Measurements from ENCODE around the gene TMCC1.

Gene TMCC1

DNA sequence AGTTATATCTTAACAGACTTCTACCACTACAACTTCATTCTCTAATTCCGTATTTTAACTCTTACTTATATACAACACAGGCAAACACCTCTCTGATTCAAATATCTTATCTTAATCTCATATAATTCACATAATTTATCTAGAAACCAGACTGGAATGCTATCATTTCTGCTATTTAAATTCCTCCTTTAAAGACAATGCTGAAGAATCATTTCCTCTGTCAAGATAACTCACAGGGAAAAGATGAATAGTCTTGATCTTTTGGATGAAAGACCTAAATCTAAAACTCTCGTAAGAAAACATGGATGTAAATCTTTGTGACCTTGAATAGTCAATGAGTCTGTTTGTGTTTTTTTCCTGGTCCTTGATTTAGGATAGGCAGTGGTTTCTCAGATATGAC is 151.7 kb downstream of the TMCC1 start:
- H3K4me3 ChIP-seq: no peak overlapping the region
- no peak overlapping the region for H3K27ac ChIP-seq

GRCh38 chr3:129740090-129740489 is 153.4 kb downstream of the TMCC1 start:
- H3K4me3 ChIP-seq: no peak overlapping the region
- H3K27ac ChIP-seq: no peak overlapping the region

GRCh38 chr3:129739634-129740033 is 153.9 kb downstream of the TMCC1 start:
- Histone ChIP-seq H3K4me3 (no peak overlapping the region), H3K27ac (no peak overlapping the region)

DNA sequence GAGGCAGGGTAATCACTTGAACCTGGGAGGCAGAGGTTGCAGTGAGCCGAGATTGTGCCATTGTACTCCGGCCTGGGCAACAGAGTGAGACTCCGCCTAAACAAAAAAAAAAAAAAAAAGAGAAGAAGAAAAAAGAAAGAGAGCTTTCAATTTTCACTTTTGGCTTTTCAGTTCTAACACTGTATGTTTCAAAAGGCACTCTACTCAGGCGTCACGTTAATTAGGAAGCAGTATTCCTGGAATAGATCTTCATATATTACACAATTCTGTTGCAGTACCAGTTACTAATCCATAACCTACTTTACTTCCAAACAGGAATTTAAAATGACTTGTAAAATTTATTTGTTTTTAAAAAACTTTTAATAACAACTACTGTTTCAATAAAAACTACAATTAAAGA is 155.3 kb downstream of the TMCC1 start:
- peak overlapping the region in 4 of 21 experiments; percentile 12 to 62 (median 36) for H3K27ac ChIP-seq
- H3K4me3 ChIP-seq: no peak overlapping the region

DNA sequence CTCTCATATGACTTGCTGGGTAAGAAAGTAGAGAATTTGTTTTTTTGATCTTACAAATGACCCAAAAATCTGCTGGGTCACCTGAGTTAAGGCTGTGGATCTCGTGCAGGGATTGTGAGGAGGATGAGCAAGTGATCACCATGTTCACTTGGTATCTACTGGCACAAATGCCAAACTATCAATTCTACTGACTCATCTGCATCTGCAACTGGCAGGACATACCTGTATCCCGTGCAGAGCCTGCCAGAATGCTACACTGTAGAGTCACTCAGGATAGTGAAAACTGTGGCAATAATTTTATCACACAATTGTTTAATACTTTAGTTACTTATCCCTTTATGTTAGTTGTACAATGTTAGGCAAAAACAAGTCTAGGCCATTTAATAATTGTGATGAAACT is 157.4 kb downstream of the TMCC1 start:
- Histone ChIP-seq H3K27ac (no peak overlapping the region), H3K4me3 (no peak overlapping the region)

- Histone ChIP-seq H3K27ac (no peak overlapping the region), H3K4me3 (no peak overlapping the region)
Observed at GRCh38 chr3:129735638-129736037, 157.9 kb downstream of the TMCC1 start.

GRCh38 chr3:129734449-129734848 is 159.1 kb downstream of the TMCC1 start:
- H3K27ac ChIP-seq: no peak overlapping the region
- no peak overlapping the region for H3K4me3 ChIP-seq

- Histone ChIP-seq H3K27ac (no peak overlapping the region), H3K4me3 (no peak overlapping the region)
Observed at GRCh38 chr3:129732200-129732876, 161.2 kb downstream of the TMCC1 start.

- no peak overlapping the region for H3K4me3 ChIP-seq
- no peak overlapping the region for H3K27ac ChIP-seq
Observed at GRCh38 chr3:129727707-129728106, 165.8 kb downstream of the TMCC1 start.

- H3K4me3 ChIP-seq: no peak overlapping the region
- H3K27ac ChIP-seq: peak overlapping the region in 11 of 21 experiments; percentile 2 to 62 (median 26)
Observed at GRCh38 chr3:129723558-129724324, 169.8 kb downstream of the TMCC1 start.

DNA sequence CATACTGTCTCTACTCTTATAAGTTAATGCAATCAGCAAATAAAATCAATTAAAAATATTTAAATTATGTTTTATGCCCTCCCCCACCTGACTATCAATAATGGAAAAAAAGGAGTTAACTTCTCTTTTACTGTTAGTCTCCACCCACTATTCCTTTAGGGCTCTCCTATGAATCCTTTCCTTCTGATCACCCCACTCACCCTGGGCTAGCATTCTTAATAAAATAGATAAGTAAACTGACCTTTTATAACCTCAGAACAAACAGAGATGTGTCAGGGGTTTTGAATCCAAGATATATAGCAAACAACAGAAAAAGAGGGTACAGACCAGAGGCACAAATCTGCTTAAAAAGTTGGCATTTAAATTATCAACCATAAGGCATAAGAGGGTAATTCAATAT is 171.0 kb downstream of the TMCC1 start:
- Histone ChIP-seq H3K4me3 (no peak overlapping the region), H3K27ac (no peak overlapping the region)

DNA sequence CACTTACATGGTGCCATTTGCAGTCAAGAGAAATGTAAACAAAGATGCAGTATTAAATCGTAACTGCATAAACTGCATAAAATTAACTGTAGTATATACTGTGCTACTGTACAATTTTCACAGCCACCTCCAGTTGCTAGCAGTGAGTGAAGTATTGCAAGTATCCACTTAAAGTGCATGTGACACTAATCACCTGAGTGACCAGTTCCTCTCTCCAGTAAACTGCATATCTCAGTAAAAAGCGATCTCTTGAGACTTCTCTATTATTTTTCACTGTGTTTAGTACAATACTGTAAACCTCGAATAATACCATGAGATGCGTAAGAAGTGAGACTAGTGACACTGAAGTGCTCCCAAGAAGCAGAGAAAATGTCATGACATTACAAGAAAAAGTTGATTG is 175.3 kb downstream of the TMCC1 start:
- Histone ChIP-seq H3K4me3 (no peak overlapping the region), H3K27ac (no peak overlapping the region)

DNA sequence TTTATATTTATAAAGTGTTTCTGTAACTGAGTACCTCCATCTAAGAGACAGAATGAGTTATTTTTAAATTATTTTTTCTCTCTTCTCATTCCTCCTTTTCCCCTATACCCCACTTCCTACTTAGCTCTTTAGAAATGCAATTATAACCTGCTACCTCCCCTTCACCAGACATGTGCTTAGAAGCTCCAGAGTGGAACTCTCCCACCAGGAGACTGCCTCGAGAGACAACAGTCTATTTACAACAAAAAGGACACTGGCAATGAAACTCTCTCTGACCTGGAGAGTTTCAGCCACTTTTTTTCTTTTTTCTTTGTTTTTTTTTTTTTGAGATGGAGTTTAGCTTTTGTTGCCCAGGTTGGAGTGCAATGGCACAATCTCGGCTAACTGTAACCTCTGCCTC is 177.7 kb downstream of the TMCC1 start:
- H3K4me3 ChIP-seq: no peak overlapping the region
- no peak overlapping the region for H3K27ac ChIP-seq

DNA sequence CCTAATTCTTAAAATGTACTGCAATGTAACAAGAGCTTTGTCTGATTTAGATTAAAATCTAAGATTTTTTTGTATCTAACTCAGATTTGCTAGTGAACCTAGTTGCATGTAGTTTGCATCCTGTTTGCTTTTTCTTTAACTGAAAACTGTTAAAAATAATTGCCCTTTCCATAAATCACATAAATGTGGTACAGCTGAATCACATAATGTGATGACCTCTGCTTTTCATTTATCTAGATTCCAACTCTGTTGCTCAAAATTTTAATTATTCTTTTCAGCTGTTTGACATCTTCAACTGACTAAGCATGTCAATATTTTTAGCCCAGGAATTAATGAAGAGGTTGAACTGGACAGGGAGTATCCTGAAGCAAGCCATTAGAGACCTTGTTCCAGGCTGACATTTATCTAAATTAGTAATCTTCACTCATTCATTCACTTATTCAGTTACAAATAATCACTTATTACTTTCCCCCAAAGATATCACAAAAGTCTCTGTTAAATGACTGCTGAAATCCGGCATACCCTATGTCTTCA is 185.1 kb downstream of the TMCC1 start:
- Histone ChIP-seq H3K4me3 (no peak overlapping the region), H3K27ac (no peak overlapping the region)

- H3K27ac ChIP-seq: no peak overlapping the region
- no peak overlapping the region for H3K4me3 ChIP-seq
Observed at GRCh38 chr3:129705274-129705673, 188.2 kb downstream of the TMCC1 start.

GRCh38 chr3:129703913-129704312 is 189.6 kb downstream of the TMCC1 start:
- no peak overlapping the region for H3K27ac ChIP-seq
- H3K4me3 ChIP-seq: no peak overlapping the region

- Histone ChIP-seq H3K27ac (no peak overlapping the region), H3K4me3 (no peak overlapping the region)
Observed at GRCh38 chr3:129702934-129703712, 190.4 kb downstream of the TMCC1 start.

DNA sequence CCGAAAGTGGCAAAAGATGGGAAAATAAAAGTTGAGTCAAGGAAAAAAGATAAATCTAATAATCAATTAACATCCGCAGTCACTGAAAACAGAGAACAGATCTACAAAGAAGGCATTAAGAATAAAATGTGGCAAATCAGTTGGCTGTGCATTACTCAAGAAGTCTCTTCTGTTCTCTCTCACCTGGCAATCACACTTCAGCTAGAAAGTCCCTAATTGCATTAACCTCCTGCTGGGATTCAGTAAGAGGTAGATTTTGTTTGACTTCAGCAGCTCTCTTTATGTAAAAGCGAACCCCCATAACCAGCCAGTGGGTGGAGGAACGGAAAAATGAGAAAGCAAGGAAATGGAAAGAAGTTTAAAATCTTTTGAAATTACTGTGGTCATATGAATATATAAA is 192.3 kb downstream of the TMCC1 start:
- H3K27ac ChIP-seq: no peak overlapping the region

GRCh38 chr3:129699612-129700011 is 193.9 kb downstream of the TMCC1 start:
- H3K27ac ChIP-seq: no peak overlapping the region
- H3K4me3 ChIP-seq: no peak overlapping the region

More for the DNA sequence above, 192.3 kb downstream of the TMCC1 start:
- H3K4me3 ChIP-seq: no peak overlapping the region

DNA sequence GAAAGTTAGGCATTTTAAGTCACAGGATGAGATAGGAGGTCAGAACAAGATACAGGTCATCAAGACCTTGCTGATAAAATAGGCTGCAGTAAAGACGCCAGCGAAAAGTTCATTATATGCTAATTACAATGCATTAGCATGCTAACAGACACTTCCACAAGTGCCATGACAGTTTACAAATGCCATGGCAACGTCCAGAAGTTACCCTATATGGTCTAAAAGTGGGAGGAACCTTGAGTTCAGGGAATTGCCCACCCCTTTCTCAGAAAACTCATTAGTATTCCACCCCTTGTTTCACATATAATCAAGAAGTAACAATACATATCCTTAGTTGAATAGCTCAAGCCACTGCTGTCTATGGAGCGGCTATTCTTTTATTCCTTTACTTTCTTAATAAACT is 194.3 kb downstream of the TMCC1 start:
- H3K27ac ChIP-seq: no peak overlapping the region
- H3K4me3 ChIP-seq: no peak overlapping the region
